ENCODE measurements around the gene TNFAIP6.

Gene TNFAIP6

GRCh38 chr2:151325581-151326095, 31.8 kb upstream of the TNFAIP6 start:
- Histone ChIP-seq H3K4me1 (ENCODE audit: insufficient read depth, low read length) (no peaks in the 10 kb centered on the region), H4K20me1 (ENCODE audit: insufficient read depth, low read length) (no peaks in the 10 kb centered on the region), H3K79me2 (ENCODE audit: insufficient read depth, low read length) (no peaks in the 10 kb centered on the region), H3K9me3 (ENCODE audit: insufficient read depth, low read length, severe bottlenecking) (no peaks in the 10 kb centered on the region), H3K4me3 (ENCODE audit: low read depth in 1 of 2, low read length in 2 of 2) (no peak overlapping the region), H3K36me3 (ENCODE audit: insufficient read depth, low read length) (no peaks in the 10 kb centered on the region), H2AFZ (ENCODE audit: low read depth, low read length) (no peak overlapping the region), H3K4me2 (ENCODE audit: insufficient read depth, low read length) (no peak overlapping the region), H3K27ac (ENCODE audit: low read length) (no peak overlapping the region), H3K27me3 (ENCODE audit: insufficient read depth, low read length, poor library complexity) (no peaks in the 10 kb centered on the region), H3K9ac (ENCODE audit: low read depth, low read length) (no peak overlapping the region)
- ATAC-seq (ENCODE audit: insufficient read depth, low read depth) (no peak), DNase-seq (no peak)
- TF ChIP-seq EZH2 (IDR thresholded peaks at IDR 0.05; ENCODE audit: borderline replicate concordance, low read depth, low read length, severe bottlenecking) (no peak), CTCF (IDR thresholded peaks at IDR 0.05; ENCODE audit: borderline replicate concordance, extremely low read depth, low read length, poor library complexity, severe bottlenecking) (no peak)

- no peaks in the 10 kb centered on the region for H3K79me2 ChIP-seq (ENCODE audit: insufficient read depth, low read length)
- H3K4me1 ChIP-seq (ENCODE audit: insufficient read depth, low read length): no peaks in the 10 kb centered on the region
- no peak for DNase-seq
- H3K36me3 ChIP-seq (ENCODE audit: insufficient read depth, low read length): no peaks in the 10 kb centered on the region
- H3K27ac ChIP-seq (ENCODE audit: low read length): no peak overlapping the region
- no peak overlapping the region for H3K9ac ChIP-seq (ENCODE audit: low read depth, low read length)
- H3K27me3 ChIP-seq (ENCODE audit: insufficient read depth, low read length, poor library complexity): no peaks in the 10 kb centered on the region
- no peaks in the 10 kb centered on the region for H4K20me1 ChIP-seq (ENCODE audit: insufficient read depth, low read length)
- TF ChIP-seq CTCF (IDR thresholded peaks at IDR 0.05; ENCODE audit: borderline replicate concordance, extremely low read depth, low read length, poor library complexity, severe bottlenecking): no peak
- no peak for TF ChIP-seq EZH2 (IDR thresholded peaks at IDR 0.05; ENCODE audit: borderline replicate concordance, low read depth, low read length, severe bottlenecking)
- no peak overlapping the region for H3K4me3 ChIP-seq (ENCODE audit: low read depth in 1 of 2, low read length in 2 of 2)
- H3K9me3 ChIP-seq (ENCODE audit: insufficient read depth, low read length, severe bottlenecking): no peaks in the 10 kb centered on the region
- no peak overlapping the region for H2AFZ ChIP-seq (ENCODE audit: low read depth, low read length)
- no peak overlapping the region for H3K4me2 ChIP-seq (ENCODE audit: insufficient read depth, low read length)
- ATAC-seq (ENCODE audit: insufficient read depth, low read depth): no peak
These were observed 30.8 kb upstream of the TNFAIP6 start for GRCh38 chr2:151326554-151326953.

GRCh38 chr2:151329998-151330397, 27.4 kb upstream of the TNFAIP6 start:
- no peak for TF ChIP-seq CTCF (IDR thresholded peaks at IDR 0.05; ENCODE audit: borderline replicate concordance, extremely low read depth, low read length, poor library complexity, severe bottlenecking)
- Histone ChIP-seq H3K36me3 (ENCODE audit: insufficient read depth, low read length) (no peaks in the 10 kb centered on the region), H3K27me3 (ENCODE audit: insufficient read depth, low read length, poor library complexity) (no peaks in the 10 kb centered on the region), H2AFZ (ENCODE audit: low read depth, low read length) (no peak overlapping the region), H3K9ac (ENCODE audit: low read depth, low read length) (no peak overlapping the region), H3K4me2 (ENCODE audit: insufficient read depth, low read length) (no peak overlapping the region), H3K79me2 (ENCODE audit: insufficient read depth, low read length) (no peaks in the 10 kb centered on the region), H3K4me3 (ENCODE audit: low read depth in 1 of 2, low read length in 2 of 2) (no peak overlapping the region), H4K20me1 (ENCODE audit: insufficient read depth, low read length) (no peaks in the 10 kb centered on the region), H3K9me3 (ENCODE audit: insufficient read depth, low read length, severe bottlenecking) (no peaks in the 10 kb centered on the region), H3K4me1 (ENCODE audit: insufficient read depth, low read length) (peaks cover 9% of the 10 kb centered on the region), H3K27ac (ENCODE audit: low read length) (no peak overlapping the region)
- no peak for ATAC-seq (ENCODE audit: insufficient read depth, low read depth)
- DNase-seq: no peak

- Histone ChIP-seq H3K4me1 (ENCODE audit: insufficient read depth, low read length) (peaks cover 9% of the 10 kb centered on the region), H4K20me1 (ENCODE audit: insufficient read depth, low read length) (no peaks in the 10 kb centered on the region), H3K4me3 (ENCODE audit: low read depth in 1 of 2, low read length in 2 of 2) (no peak overlapping the region), H3K9ac (ENCODE audit: low read depth, low read length) (no peak overlapping the region), H3K27me3 (ENCODE audit: insufficient read depth, low read length, poor library complexity) (no peaks in the 10 kb centered on the region), H3K27ac (ENCODE audit: low read length) (no peak overlapping the region), H3K9me3 (ENCODE audit: insufficient read depth, low read length, severe bottlenecking) (no peaks in the 10 kb centered on the region), H3K4me2 (ENCODE audit: insufficient read depth, low read length) (no peak overlapping the region), H3K79me2 (ENCODE audit: insufficient read depth, low read length) (no peaks in the 10 kb centered on the region), H3K36me3 (ENCODE audit: insufficient read depth, low read length) (no peaks in the 10 kb centered on the region), H2AFZ (ENCODE audit: low read depth, low read length) (no peak overlapping the region)
- ATAC-seq (ENCODE audit: insufficient read depth, low read depth) (no peak), DNase-seq (no peak)
- no peak for TF ChIP-seq EZH2 (IDR thresholded peaks at IDR 0.05; ENCODE audit: borderline replicate concordance, low read depth, low read length, severe bottlenecking)
- TF ChIP-seq CTCF (IDR thresholded peaks at IDR 0.05; ENCODE audit: borderline replicate concordance, extremely low read depth, low read length, poor library complexity, severe bottlenecking): no peak
These were observed 24.3 kb upstream of the TNFAIP6 start for GRCh38 chr2:151333083-151333482.

All from DND-41 (cell line).